Activated CD4-positive, alpha-beta T cell treated with anti-CD3 and anti-CD28 coated beads for 4 hours (primary cell): ENCODE data around the gene TRAPPC6A.
A peak's percentile ranks its signal among the peaks of the same experiment; 100 is the strongest.

ENCODE experiments used
- DNase-seq, 2 donors: peaks; one replicate each; pipeline ENCODE4 v3.0.0-alpha.2; 2020

The TRAPPC6A gene

DNA sequence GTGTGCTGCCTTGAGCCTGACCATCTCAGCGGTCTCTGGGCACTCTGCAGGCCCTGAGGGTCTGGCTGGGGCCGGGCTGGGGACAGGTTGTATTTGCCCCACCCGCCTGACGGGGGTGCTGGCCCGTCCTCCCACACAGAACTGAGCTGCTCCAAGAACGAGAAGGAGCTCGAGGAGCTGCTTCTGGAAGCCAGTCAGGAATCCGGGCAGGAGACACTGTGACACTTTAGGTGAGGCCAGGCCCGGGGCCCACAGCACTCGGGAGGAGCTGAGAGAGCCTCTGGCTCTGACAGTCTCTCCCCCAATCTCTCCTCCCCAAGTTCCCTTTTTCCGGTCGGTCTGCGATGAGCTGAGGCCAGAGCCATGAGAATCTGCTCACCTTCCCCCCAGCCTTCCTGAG is 31.8 kb downstream of the TRAPPC6A start:
- DNase-seq: no peak

DNA sequence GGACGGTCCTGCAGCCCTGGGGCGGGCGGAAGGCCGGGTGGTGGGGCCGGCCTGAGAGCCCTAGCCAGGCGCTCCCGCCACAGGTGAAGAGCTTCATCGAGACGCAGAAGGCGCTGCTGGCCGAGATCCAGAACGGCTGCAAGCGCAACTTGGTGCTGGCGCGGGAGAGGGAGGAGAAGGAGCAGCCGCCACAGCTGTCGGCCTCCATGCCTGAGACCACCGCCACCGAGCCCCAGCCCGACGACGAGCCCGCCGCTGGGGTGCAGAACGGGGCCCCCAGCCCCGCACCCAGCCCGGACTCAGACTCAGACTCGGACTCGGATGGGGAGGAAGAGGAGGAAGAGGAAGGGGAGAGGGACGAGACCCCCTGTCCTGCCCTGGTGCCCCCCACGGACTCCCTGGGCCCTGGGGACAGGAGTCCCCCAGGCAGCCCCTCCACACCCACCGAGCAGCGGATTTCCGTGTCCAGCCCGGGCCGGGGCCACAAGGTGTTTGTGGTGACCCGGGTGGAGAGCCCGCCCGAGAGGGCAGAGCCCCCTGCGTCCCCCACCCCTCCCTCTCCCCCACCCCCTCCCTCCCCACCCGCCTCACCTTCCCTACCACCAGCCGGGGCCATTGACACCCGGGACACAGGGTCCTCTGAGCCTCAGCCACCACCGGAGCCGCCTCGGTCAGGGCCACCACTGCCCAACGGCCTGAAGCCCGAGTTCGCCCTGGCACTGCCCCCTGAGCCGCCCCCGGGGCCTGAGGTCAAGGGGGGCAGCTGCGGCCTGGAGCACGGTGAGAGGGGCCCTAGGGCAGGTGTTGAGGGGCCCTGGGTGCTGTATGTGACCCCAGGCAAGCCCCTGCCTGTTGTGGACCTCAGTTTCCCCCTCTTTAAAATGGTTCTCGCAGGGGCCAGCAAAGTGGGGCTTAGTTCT is 32.5 kb downstream of the TRAPPC6A start:
- no peak for DNase-seq

DNA sequence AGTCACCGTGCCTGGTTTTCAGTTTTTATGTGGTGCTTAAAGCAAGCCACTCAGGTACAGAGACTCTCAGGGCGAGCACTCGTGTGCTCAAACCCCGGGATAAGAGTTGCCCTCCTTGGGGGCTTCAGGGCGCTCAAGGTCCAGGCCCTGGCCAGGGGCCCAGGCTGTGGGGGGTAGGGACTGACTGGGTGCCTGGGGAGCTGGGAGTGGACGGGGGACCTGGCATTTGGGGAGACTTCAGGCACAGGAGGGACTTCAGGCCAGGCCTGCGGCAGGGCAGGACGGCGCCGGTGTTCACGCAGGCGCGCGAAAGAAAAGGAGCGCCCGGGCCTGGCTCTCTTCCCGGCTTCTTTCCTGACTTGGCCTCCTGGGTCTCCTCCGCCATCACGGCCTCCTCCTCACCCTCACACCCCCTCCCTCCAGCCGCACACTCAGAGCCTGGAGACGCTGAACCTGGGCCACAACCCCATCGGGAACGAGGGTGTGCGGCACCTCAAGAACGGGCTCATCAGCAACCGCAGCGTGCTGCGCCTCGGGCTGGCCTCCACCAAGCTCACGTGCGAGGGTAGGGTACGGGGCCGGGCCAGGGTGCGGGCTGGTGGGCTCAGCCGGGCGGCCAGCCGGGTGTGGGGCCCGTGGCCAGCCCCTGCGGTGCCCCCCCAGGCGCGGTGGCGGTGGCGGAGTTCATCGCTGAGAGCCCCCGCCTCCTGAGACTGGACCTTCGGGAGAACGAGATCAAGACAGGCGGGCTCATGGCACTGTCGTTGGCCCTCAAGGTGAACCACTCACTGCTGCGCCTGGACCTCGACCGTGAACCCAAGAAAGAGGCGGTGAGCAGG is 33.4 kb downstream of the TRAPPC6A start:
- no peak for DNase-seq

DNA sequence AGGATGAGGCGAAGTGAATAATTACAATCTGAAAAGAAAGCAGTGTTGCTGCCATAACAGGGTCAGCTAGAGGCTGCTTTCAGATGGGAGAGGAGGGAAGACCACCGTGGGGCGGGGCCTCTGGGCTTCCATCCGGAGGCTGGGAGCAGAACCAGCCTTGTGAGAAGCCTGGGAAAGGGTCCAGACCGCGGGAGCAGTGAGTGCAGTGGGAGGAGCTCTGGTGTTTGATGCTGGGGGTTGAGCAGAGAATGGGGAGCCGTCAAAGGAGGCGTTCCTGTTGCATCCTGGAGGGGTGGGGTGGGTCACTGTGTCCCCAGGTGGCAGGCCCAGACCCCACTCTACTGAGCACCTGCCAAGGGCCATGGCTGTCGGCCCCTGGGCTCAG is 35.3 kb downstream of the TRAPPC6A start:
- DNase-seq: no peak

DNA sequence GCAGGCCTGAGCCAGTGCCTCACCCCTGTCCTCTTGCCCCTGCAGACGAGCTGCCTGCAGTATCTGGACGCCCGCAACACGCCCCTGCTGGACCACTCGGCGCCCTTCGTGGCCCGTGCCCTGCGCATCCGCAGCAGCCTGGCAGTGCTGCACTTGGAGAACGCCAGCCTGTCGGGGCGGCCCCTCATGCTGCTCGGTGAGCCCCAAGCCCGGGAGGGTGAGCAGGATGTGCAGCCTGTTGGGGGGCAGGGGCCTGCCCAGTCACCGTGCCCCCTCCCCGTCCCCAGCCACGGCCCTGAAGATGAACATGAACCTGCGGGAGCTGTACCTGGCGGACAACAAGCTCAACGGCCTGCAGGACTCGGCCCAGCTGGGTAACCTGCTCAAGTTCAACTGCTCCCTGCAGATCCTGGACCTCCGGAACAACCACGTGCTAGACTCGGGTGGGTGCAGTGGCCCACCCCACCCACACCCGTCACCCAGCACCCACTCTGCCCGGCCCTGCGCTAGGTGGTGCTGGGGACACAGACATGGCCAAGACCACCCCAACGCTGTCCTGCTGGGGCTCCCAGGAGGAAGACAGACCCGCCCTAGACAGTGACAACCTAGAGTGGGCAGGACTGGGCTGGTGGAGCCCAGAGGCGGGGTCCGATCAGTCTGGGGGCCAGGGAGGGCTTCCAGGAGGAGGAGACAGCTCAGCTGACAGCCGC is 35.9 kb downstream of the TRAPPC6A start:
- no peak for DNase-seq

DNA sequence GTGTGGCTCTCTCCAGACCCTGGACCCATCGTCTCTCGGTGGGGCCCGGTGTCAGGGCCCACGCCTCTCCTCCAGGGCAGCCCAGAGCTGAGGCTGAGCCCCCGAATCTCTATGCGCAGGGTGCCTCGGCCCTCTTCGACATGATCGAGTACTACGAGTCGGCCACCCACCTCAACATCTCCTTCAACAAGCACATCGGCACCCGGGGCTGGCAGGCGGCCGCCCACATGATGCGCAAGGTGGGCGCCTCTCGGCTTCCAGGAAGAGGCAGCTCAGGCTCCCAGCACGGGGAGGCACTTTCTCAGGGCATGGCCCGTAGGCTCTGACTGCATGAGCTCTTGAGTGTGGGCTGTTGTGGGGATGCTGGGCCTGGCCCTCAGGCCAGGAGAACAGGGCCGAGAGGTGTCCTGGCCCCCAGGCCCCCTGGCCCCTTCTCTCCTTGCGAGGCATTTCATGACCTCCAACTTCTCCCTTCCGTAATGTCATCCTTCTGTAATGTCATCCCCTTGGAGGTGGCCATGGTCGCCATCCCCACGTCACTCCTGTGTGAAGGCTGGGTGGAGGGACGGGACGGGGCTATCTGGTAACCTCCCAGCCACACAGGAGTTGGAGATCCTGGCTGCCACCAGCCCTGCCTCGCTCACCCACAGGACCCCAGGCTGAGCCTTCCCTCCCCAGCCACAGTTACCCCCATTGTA is 36.7 kb downstream of the TRAPPC6A start:
- DNase-seq: no peak

DNA sequence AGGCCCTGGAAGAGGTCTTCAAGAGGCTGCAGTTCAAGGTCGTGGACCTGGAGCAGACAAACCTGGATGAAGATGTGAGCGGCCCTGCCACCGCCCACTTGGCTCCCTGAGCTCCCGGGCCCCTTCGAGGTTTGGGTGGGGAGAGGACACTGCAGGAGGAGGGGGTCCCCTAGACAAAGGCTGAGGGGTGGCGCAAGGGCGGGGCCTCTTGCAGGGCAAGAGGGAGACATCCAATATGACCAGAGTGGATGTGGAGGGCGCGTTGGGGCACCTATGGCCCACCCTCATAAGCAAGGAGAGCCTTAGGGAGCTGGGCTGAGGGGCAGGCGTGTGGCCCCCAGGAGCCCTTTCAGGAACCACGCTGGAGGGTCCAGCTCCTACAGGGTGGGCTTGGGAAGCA is 37.5 kb downstream of the TRAPPC6A start:
- DNase-seq: no peak

DNA sequence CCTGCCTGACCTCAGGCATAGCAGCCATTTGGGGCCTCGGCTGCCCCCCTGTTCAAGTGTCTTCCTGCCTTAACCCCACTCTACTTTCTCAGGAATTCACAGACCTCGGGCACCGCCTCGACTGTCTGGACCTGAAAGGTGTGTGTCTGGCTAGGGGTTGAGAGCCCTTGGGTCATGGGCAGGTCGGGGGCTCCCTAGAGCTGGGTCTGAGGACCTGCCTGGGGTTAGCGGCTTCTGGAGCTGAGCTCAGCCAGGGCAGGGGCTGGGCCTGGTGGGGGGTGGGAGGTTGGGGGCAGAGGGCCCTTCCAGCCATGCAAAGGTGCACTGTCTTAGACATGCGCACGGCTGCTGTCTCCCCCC is 37.9 kb downstream of the TRAPPC6A start:
- no peak for DNase-seq

DNA sequence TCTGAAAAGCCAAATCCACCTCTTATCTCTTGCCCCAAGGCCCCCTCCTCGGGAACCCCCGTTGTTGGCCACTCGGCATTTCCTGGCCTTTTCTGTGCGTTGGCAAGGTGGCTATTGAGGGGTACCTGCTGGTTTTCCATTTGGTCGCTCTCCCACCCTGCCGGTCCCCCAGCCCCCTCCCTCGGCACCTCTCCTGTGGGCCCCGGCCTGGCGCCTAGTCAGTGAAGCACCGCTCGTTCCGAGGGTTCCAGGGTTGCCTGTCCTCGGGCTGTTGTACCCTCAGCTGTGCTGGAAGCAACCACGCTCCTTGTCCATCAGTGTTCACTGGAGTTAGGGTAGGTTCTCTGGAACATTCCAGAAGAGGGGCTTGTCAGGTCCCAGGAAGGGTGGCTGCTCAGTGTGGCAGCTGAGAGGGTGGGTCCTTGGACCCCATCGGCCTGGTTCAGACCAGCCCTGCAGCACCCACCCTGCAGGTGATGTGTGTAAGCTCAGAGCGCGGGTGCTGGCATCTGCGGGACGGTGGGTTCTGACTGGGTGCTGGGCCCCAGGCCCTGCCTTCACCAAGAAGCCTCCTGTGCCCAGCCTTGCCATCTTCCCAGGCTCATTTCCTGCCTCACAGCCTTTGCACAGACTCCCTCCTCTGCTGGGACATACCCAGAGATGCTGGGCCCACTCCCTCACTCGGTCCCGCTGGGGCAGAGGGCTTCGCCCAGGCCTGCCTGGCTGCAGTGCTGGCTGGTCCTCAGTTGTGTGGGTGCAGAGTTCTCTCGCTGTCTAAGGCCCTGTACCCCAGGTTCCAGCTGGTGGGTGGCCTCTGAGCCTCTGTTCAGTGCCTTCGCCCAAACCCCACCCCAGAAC is 38.5 kb downstream of the TRAPPC6A start:
- DNase-seq: no peak

DNA sequence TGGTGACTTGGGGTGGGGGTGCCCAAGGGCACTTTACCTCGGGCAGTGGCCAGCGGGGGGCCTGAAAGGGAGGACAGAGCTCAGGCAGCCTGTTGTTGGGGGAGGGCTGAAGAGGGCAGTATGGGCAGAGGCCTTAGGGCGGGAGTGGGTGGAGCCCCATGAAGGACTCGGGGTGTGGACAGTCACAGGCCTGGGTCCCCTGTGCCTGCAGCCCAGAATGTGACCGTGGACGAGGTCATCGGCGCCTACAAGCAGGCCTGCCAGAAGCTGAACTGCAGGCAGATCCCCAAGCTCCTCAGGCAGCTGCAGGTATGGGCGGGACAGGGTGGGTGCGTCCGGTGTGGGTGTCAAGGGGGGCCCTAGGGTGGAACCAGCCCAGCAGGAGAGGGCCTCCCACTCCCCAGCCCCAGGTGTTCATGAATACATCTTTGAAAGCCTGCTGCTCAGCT is 39.7 kb downstream of the TRAPPC6A start:
- DNase-seq: no peak

DNA sequence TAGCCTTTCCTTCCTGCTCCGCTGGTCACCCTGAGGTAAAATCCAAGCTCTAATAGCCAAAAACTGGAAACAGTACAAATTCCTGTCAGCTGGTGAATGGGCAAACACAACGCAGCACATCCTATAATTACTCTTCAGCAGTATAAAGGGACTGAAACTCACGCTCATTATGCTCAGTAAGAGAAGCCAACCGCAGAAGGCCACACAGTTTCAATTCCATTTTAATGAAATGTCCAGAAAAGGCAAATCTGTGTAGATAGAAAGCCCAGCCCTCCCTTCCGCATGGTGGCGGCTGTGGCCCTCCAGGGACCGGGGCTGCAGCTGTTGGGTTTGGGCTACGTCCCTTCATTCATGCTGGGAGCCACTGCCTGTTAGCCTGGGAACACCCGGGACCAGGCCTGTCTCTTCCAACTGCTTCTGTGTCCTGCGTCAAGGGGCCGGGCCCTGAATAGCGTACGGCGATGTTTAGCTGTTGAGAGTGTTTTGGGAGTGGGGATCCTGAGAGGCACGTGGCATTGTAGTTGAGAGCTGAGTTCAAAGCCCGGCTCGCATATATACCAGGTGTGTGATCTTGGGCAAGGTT is 40.8 kb downstream of the TRAPPC6A start:
- DNase-seq: no peak

DNA sequence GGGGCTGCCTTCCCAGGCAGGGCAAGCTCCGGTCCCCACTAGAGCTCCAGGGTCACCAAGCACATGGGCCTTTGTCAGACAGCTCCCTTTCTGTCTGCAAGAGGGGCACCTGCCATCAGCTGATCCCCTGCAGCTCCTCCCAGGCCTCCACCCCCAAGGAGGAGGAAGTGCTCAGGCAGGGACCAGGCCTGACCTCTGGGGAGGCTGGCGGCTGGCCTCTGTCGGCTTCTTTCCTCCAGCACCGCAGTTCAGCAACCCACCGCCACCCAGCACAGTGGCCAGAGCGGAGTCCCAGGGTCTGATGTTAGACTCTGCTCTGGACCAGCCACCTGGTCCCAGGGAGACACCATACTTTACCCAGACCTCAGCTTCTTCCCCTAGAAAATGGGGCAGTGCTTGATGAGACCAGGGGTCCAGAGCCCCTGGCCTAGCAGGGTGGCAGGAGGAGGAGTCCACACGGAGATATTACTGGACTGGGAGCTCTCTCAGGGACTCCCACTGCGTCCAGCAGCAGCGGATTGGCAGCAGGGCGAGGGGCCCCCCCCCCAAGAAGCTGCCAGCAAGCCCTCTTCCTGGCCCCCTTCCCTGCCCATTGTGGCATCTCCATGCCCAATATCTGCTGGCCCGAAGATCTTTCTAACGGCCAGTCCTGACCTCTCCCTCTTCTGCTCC is 41.4 kb downstream of the TRAPPC6A start:
- DNase-seq: no peak

DNA sequence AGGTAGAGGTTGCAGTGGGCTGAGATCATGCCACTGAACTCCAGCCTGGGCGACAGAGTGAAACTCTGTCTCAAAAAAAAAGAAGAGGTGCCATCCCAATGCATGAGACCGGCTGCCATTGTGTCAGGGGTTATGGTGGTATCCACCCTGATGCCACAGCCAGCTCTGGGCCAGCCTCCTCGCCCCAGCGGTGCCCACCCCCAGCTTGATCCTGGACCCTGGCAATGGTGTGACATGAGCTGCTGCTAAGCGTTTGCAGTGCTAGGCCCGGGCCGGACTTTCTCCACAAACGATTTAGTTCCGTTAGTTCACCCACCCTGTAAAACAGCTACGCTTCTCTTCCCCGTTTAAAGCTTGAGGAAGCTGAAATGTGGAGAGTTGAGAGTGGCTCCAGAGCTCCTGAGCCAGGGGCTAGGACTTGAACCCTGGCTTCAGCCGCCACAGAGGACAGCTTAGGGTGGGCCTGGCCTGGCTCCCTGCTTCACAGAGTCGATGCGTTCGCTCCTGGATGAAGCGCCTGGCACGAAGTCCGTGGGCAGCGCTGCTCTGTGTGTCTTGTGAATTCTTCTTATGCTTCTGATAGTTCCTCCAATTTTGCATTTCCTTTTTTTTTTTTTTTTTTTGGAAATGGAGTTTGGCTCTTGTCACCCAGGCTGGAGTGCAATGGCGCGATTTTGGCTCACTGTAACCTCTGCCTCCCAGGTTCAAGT is 42.7 kb downstream of the TRAPPC6A start:
- DNase-seq: no peak

DNA sequence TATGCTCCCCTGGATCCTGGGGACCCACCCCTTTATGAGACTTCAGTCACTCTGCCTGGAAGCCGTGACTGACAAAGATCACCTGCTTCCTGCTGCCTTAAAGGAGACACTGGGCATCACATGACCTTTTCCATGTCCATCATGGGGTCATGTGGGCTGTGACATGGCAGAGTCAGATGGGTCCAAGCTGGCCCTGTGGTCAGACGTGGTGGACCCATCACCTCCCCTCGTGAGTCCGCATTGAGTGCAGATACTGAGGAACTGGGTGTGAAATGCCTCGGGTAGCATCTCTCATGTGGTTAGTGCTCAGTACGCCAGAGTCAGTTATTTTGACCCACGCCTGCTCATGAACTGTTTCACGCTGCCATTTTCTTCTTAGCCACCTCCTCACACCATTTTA is 44.4 kb downstream of the TRAPPC6A start:
- DNase-seq: no peak

DNA sequence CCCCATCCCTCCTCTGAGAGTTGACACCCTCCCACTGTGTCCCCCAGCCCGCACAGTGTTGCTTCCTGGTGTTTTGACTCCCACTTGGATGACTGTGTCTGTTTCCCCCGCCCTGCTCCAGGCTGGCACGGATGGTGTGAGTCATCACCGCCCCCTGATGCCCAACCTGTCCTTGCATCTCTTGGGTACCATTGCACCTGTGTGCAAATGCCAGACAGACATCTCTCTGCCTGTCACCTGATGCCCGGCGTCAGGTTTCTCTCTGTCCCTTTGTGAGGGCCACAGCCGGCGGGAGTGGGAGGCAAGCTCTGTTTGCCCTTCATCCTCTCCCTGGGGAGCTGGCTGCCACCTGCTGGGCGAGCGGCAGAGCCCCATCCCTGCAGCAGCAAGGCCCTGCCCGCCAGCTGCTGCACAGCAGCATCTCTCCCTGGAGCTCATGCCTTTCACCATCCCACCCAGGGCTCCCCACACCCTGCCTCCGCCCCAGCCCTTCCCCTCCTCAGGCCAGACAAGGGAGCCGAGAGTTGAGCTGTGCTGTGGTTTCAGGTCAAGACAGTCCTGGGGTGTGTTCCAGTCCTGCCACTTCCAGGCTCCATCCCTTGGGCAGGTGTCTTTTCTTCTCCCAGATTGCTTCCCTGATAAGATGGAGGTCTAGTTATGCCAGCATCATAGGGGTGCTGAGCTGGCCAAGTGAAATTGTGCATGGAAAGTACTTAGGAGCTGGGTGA is 47.0 kb downstream of the TRAPPC6A start:
- DNase-seq: peak; percentile 22 to 32

DNA sequence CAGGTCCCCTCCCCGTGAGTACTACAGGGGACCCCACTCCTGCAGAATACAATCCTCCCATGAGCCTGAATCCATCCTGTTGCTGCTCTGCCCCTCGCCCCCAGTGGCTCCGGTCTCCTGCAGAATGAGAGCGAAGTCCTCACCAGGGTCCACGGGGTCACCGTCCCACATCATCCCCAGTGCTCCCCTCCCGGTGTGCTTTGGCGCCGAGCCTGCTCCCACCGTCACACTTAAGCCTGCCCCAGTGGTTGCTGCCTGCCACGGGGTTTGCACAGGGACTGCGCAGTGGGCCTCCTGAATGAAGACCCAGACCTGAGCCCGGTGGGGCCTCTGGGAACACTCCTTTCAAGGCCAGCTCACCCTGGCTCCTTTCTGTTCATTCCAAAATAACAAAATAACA is 47.8 kb downstream of the TRAPPC6A start:
- no peak for DNase-seq

DNA sequence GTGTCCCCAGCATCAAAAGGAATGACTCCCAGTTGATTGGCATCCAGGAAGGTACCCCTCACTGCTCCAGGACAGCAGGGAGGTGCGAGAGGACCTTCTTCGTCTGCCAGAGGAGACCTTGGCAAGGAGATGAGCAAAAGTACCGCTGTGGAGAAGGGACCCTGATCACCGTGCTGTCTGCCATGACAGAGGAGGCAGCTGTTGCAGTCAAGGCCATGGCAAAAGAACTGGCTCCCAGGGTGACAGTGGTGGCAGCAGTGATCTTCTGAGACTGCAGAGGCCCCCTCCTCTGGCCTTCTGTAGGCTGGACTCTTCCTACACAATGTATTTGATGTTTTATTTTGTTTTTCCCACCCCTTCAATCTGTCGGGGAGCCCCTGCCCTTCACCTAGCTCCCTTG is 49.2 kb downstream of the TRAPPC6A start:
- DNase-seq: no peak

DNA sequence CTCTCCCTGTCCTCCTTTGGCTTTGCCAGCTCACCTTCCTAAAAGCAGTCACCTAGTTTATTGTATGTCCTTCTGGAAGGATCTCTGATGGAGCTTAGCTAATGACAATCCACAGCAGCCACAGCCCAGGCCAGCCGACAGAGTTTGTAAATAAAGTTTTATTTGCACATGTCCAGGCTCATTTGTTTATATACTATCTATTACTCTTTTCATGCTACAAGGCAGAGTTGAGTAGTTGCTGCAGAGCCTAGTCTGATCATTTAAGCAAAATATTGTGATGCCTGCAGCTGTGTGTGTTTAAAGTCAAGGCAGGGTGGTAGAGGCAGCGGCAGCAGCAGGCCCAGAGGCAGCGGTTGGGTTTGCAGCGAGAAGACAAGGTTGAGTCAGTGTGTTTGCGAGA is 49.9 kb downstream of the TRAPPC6A start:
- no peak for DNase-seq

DNA sequence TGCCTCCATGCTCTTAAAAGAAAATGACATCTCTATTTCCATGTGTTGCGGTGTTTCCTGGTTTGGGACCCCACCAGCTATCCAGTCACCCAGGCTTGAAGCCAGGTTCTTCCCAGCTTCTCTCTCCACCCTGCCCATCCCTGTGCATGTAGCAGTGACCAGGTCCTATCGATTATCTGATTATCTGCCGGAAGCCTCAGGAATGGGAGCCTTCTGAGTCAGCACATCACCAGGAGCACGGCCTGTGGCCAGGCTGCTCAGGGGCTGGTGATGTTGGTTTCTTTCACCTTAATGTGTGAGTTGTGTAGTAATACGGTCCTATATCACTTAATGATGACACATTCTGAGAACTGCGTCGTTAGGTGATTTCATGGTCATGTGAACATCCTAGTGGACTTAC is 51.4 kb downstream of the TRAPPC6A start:
- no peak for DNase-seq
